Activated naive CD4-positive, alpha-beta T cell treated with anti-CD3 and anti-CD28 coated beads, Interleukin-2, amount 10 ng/mL, durations not matched to agents 7 days and 5 days (primary cell): ENCODE data around the gene AACS.
"Not testable (repeated sequence)": the region's sequence is repeated elsewhere in the genome, so short reads cannot be mapped to it uniquely, and the experiment has no call there.

Experiments used
- CTCF ChIA-PET: fragments of 350-600 bp; sonication (Branson Sonifier 250); formaldehyde crosslinking; loops from one replicate; lab custom pipeline; 2021; ENCODE audit warnings: antibody characterized with exemption; lab: Charles Lee
- DNase-seq: peaks from one replicate; pipeline ENCODE4 v3.0.0-alpha.2; 2020
- H3K27ac Mint-ChIP-seq: one replicate; pipeline ENCODE4 v1.8.0; 2021; ENCODE audit warnings: mild to moderate bottlenecking, moderate library complexity, mixed read lengths
- H3K27me3 Mint-ChIP-seq: one replicate; pipeline ENCODE4 v1.8.0; 2021; ENCODE audit warnings: mild to moderate bottlenecking, mixed read lengths
- H3K36me3 Mint-ChIP-seq: one replicate; pipeline ENCODE4 v1.8.0; 2021; ENCODE audit warnings: mixed read lengths
- H3K4me1 Mint-ChIP-seq: one replicate; pipeline ENCODE4 v1.8.0; 2021; ENCODE audit warnings: mixed read lengths
- H3K4me3 Mint-ChIP-seq: one replicate; pipeline ENCODE4 v1.8.0; 2021; ENCODE audit warnings: mild to moderate bottlenecking, moderate library complexity, mixed read lengths
- H3K9me3 Mint-ChIP-seq: one replicate; pipeline ENCODE4 v1.8.0; 2021; ENCODE audit warnings: mixed read lengths

The AACS gene

DNA sequence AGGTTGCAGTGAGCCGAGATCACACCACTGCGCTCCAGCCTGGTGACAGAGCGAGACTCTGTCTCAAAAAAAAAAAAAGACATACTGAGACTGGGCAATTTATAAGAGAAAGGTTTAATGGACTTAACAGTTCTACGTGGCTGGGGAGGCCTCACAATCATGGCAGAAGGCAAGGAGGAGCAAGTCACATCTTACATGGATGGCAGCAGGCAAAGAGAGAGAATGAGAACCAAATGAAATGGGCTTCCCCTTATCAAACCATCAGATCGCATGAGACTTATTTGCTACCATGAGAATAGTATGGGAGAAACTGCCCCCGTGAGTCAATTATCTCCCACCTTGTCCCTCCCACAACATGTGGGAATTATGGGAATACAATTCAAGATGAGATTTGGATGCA is 47.4 kb downstream of the AACS start:
- H3K9me3 Mint-ChIP-seq, H3K4me3 Mint-ChIP-seq, H3K4me1 Mint-ChIP-seq, H3K27ac Mint-ChIP-seq, DNase-seq, H3K27me3 Mint-ChIP-seq, CTCF ChIA-PET: not testable (repeated sequence)
- H3K36me3 Mint-ChIP-seq, result peaks cover 11% of the 10 kb centered on the region

DNA sequence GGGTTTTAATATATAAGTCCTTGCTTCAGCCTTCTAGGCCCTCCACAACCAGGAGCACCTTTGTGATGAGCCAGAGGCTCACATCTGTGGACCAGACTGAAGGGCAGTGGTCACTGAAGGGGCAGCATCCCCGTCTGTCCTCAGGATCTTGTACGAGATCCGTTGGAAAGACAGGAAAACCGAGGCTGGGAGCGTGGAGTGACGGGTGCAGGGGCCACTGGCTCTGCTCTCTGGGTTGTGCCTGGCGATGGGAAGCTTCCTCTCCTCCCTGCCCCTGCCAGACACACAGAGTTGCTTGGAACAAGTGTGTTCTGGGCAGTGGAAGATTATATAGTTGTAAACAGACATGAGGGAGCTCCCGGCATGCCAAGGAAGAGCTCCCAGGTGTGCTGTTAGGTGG is 48.0 kb downstream of the AACS start:
- H3K4me1 Mint-ChIP-seq, result no peaks in the 10 kb centered on the region
- CTCF ChIA-PET, result no interaction called here
- no peak overlapping the region for H3K4me3 Mint-ChIP-seq
- no peak for DNase-seq
- no peaks in the 10 kb centered on the region for H3K27me3 Mint-ChIP-seq
- H3K36me3 Mint-ChIP-seq, result peaks cover 10% of the 10 kb centered on the region
- H3K27ac Mint-ChIP-seq, result no peak overlapping the region
- H3K9me3 Mint-ChIP-seq, result no peaks in the 10 kb centered on the region

DNA sequence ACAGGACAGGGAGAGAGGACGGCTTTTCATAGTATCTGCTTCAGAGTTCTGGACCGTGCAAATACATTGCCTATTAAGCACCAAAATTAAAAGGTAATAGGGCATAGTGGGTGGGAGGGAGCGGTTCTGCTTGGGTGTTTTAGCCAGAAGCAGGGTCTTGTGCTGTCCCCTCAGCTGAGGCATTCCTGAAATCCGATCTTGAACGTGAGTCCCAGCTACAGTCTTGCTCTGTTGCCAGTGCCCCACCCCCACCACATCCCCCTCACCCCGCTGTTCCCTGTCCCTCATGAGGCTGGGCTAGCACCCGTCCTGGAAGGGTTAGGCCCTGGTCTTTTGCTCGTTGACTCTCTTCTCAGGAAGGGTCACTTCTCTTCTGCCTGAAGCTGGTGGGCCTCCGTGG is 48.6 kb downstream of the AACS start:
- Mint-ChIP-seq H3K27me3 (no peaks in the 10 kb centered on the region), H3K9me3 (no peaks in the 10 kb centered on the region), H3K36me3 (peaks cover 11% of the 10 kb centered on the region), H3K4me1 (no peaks in the 10 kb centered on the region), H3K4me3 (no peak overlapping the region), H3K27ac (no peak overlapping the region)
- DNase-seq, result no peak
- CTCF ChIA-PET, result no interaction called here

DNA sequence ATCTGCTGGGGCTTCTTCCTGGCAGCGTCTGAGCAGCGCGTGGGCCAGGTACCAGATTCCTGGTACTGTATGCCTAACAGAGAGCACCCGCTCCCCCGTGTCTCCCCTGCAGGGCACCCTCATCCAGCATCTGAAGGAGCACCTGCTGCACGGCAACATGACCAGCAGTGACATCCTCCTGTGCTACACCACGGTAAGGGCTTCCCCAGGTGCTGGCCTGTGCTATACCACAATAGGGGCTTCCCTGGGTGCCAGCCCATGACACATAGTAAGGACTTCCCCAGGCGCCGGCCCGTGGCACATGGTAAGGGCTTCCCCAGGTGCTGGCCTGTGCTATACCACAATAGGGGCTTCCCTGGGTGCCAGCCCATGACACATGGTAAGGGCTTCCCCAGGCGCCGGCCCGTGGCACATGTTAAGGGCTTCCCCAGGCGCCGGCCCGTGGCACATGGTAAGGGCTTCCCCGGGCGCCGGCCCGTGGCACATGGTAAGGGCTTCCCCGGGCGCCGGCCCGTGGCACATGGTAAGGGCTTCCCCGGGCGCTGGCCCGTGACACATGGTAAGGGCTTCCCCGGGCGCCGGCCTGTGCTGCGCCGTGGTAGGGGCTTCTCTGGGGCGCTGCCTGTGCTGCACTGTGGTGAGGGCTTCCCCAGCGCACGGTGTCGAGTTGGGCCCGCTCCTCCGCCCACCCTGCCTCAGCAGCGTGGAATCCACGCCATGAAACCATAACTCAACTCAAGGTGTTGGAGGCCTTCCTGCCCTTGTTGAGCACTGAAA is 49.3 kb downstream of the AACS start:
- peaks cover 13% of the 10 kb centered on the region for H3K36me3 Mint-ChIP-seq
- no peak overlapping the region for H3K4me3 Mint-ChIP-seq
- DNase-seq, result no peak
- H3K27me3 Mint-ChIP-seq, result no peaks in the 10 kb centered on the region
- no peaks in the 10 kb centered on the region for H3K9me3 Mint-ChIP-seq
- H3K4me1 Mint-ChIP-seq, result no peaks in the 10 kb centered on the region
- CTCF ChIA-PET, result no interaction called here
- H3K27ac Mint-ChIP-seq, result no peak overlapping the region

DNA sequence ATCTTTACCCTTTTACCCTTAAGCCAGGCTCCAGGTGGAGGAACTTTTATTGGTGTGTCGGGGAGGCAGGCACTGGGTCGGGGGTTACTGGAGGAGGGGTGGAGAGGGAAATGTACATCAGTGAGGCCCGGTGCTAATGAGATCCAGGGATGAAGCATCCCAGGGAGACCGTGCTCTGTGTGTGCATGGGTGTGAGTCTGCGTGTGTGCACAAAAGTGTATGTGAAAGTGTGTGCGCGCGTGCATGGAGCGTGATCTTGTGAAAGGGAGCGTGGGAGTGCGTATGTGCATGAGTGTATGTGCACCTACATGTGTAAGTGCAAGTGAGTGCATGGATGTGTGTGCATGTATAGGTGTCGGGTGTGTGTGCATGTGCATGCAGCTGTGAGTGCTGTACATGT is 55.3 kb downstream of the AACS start:
- Mint-ChIP-seq H3K36me3 (peaks cover 10% of the 10 kb centered on the region), H3K27ac (no peak overlapping the region), H3K4me3 (no peak overlapping the region), H3K27me3 (no peaks in the 10 kb centered on the region), H3K9me3 (no peaks in the 10 kb centered on the region), H3K4me1 (peaks cover 3% of the 10 kb centered on the region)
- DNase-seq, result no peak
- CTCF ChIA-PET, result no interaction called here

DNA sequence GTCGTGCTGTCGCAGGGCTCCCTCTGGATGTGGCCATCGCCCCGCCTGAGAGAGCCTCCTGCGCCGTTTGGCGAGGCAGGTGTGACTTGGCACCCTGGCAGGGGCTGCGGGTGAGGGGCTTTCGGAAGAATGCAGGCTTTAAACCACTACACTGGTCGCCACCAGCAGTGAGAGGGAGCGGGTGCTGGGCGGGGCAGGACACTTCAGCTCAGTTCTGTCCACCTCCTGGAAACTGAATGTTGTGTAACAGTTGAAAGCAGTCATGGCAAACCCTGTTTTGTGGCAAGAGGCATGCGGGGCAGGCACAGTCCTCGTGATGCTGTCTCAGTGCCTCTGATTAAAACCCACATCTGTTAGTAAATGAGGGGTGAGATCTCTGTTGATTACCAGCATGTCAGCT is 55.9 kb downstream of the AACS start:
- DNase-seq, result no peak
- H3K9me3 Mint-ChIP-seq, result no peaks in the 10 kb centered on the region
- H3K27me3 Mint-ChIP-seq, result no peaks in the 10 kb centered on the region
- H3K4me3 Mint-ChIP-seq, result no peak overlapping the region
- no peak overlapping the region for H3K27ac Mint-ChIP-seq
- peaks cover 10% of the 10 kb centered on the region for H3K36me3 Mint-ChIP-seq
- CTCF ChIA-PET, result no interaction called here
- H3K4me1 Mint-ChIP-seq, result peaks cover 3% of the 10 kb centered on the region

DNA sequence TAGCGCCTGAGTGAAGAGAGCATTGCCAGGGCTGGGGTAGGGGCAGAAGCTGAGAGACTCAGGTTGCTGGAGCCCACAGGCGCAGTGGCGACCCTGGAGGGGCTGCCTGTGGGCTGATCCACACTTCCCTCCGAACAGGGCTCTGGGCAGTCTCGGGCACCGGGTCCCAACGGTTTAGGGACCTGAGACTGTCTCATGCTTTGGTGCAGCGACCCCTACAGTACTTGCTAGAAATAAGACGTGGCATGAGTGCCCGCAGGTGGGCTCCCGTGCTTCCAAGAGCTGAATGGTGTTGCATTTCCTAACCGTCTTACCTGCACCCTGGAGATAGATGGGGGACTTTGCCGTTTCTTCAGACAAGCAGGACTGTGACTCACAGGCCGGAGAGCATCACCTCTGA is 57.4 kb downstream of the AACS start:
- no peak for DNase-seq
- H3K27me3 Mint-ChIP-seq, result no peaks in the 10 kb centered on the region
- no peaks in the 10 kb centered on the region for H3K9me3 Mint-ChIP-seq
- no peak overlapping the region for H3K4me3 Mint-ChIP-seq
- H3K27ac Mint-ChIP-seq, result no peak overlapping the region
- CTCF ChIA-PET, result no interaction called here
- peaks cover 10% of the 10 kb centered on the region for H3K36me3 Mint-ChIP-seq
- peaks cover 3% of the 10 kb centered on the region for H3K4me1 Mint-ChIP-seq

DNA sequence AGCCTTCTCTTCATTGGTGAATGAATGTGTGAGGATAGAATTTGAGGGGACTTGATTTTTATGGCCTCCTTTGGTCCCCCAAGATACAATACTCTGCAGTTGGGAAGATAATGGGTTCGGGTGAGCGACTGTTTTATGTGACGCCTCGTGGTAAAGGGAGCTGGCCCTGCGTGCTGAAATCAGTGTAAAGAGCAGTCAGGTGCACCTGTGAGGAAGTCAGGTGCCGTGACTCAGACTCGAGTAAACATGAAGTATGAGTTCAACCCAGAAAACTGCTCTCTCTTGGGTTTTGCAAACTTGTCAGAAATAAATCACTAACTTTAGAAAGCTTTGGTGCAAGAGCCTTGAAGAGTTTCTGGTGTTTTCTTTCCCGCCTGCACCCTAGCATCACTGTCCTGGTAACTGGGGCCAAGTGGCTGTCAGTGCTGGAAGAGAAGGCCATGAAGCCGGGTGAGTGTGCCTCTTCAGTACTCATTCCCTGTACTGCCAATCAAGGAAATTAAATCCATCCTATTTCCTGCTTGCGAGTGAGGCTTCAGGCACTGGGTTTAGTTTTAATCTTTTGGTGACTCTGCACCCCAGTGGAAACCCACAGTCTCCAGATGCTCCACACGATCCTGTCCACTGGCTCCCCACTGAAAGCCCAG is 59.2 kb downstream of the AACS start:
- no peaks in the 10 kb centered on the region for H3K9me3 Mint-ChIP-seq
- CTCF ChIA-PET, result no interaction called here
- DNase-seq, result no peak
- H3K27me3 Mint-ChIP-seq, result no peaks in the 10 kb centered on the region
- H3K4me3 Mint-ChIP-seq, result no peak overlapping the region
- no peak overlapping the region for H3K27ac Mint-ChIP-seq
- H3K4me1 Mint-ChIP-seq, result peaks cover 3% of the 10 kb centered on the region
- H3K36me3 Mint-ChIP-seq, result peaks cover 7% of the 10 kb centered on the region

DNA sequence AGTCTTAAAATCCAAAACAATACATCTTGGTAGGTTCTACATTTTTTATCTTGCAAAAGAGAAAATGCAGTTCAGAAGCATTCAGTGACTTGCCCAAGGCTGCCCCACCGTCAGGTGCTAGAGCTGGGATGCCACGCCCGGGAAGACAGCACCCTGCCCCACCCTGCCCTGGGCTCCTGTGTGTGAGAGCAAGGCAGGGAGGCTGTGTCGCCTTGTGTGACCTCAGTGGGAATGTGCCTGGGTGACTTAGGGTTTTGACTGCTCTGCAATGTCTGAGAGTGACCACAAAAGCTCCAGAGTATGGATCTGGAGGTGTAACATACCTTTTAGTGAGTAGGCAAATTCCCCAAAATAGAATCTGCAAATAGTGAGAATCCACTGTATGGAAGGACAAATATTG is 60.0 kb downstream of the AACS start:
- Mint-ChIP-seq H3K27me3 (no peaks in the 10 kb centered on the region), H3K36me3 (peaks cover 6% of the 10 kb centered on the region), H3K4me3 (no peak overlapping the region), H3K4me1 (peaks cover 3% of the 10 kb centered on the region), H3K9me3 (no peaks in the 10 kb centered on the region), H3K27ac (no peak overlapping the region)
- DNase-seq, result no peak
- CTCF ChIA-PET, result no interaction called here

DNA sequence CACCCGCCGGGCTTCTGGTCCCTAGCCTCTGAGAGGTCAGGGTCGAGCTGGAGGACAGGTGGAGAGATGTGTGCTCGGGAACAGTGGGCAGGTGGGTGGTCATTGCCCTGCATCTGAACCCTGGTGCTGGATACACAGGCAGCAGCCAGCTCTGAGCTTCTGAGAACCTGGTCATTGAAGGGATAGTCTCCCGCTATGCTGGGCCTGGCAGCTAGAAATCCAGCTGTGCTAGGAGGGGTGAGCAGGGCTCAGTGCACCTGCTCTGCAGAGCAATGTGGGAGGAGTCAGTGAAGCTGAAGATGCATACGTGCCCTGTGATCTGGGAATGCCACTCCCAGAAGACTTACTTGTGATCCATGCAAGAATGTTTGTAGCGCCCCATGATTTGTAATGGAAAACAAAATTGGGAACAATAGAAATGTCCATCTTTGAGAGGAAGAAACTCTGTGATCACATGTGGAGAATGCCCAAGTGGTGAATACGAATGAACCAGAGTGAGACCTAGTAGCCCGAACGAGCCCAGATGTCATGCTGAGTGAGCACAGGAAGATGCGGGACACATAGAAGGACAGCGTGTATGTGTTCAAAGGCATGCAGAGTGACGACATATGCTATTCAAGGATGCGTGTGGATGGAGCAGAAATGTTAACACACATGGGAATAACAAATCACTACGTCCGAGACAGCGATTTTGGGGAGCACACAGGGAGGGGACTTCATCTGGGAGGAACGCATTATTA is 63.4 kb downstream of the AACS start:
- Mint-ChIP-seq H3K27me3 (no peaks in the 10 kb centered on the region), H3K27ac (no peak overlapping the region), H3K4me1 (peaks cover 3% of the 10 kb centered on the region), H3K36me3 (peaks cover 6% of the 10 kb centered on the region), H3K9me3 (no peaks in the 10 kb centered on the region), H3K4me3 (no peak overlapping the region)
- DNase-seq, result no peak
- CTCF ChIA-PET, result no interaction called here

DNA sequence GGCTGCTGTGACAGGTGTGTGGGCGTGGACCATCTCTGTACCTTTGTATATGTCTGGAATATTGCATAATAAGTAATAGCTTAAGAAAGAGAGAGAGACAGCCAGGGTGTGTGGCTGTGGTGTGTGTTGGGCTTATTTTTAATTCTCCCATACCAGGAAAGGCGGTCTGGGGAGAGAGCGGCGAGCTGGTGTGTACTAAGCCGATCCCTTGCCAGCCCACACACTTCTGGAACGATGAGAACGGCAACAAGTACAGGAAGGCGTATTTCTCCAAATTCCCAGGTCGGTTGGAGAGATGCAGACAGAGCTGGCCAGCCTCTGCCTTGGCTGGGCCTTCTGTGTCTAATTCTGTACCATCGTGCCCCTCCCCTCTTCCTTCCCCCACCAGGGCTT is 63.9 kb downstream of the AACS start:
- H3K36me3 Mint-ChIP-seq, result peaks cover 6% of the 10 kb centered on the region
- H3K4me3 Mint-ChIP-seq, result no peak overlapping the region
- no peak overlapping the region for H3K27ac Mint-ChIP-seq
- H3K4me1 Mint-ChIP-seq, result peaks cover 3% of the 10 kb centered on the region
- no peak for DNase-seq
- no peaks in the 10 kb centered on the region for H3K9me3 Mint-ChIP-seq
- no peaks in the 10 kb centered on the region for H3K27me3 Mint-ChIP-seq
- CTCF ChIA-PET, result no interaction called here

DNA sequence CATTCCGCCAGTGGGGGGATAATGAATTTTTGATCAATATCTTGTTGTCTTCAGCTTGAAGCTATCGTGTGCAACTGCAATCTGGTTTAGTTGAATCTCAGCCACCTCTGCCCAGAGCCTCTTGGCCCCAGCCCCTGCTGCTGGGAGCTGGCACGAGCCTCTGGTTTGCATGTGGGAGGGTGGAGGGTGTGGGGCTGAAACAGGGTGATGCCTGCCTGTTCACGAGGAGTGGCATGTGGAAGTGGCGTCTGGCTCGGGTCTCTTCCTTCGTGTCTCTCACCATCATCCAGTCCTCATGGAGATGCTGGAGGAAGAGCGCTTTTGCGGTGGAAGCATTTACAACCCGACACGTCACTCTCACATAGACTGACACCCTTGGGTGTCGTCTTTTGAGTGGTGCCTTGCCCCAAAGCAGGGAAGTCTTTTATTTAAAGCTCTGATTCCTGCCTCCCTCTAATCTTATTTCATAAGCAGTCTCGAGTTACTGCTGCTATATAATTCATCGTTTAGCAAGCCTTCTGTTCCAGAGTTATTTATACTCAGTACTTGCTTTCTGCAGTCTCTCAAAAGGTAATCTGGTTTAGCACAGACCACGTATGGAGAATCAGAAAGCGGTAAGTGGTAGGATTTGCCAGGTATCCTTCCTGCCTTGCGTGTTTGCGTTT is 64.5 kb downstream of the AACS start:
- no peaks in the 10 kb centered on the region for H3K27me3 Mint-ChIP-seq
- H3K9me3 Mint-ChIP-seq, result no peaks in the 10 kb centered on the region
- peaks cover 5% of the 10 kb centered on the region for H3K36me3 Mint-ChIP-seq
- DNase-seq, result no peak
- H3K4me1 Mint-ChIP-seq, result peaks cover 3% of the 10 kb centered on the region
- no peak overlapping the region for H3K4me3 Mint-ChIP-seq
- no peak overlapping the region for H3K27ac Mint-ChIP-seq
- CTCF ChIA-PET, result no interaction called here

DNA sequence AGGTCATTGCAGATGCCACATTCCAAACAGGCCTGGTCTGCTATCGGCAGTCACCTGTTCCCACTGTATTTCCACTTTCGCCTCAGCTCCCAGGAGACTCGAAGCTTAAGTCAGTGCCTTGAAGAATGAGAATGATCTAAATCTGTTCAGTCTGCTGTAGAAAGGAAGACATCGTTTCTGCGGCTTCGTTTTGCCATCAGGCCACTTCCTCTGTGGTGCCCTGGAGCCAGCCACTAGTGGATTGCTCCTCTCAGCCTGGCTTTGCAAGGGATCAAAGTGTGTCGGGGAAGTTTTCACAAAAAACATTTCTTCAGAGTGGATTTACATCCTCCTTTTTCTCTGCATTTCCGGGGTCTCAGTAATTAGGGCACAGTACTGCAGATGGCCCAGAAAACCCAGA is 66.7 kb downstream of the AACS start:
- H3K4me1 Mint-ChIP-seq, result no peaks in the 10 kb centered on the region
- H3K27ac Mint-ChIP-seq, result no peak overlapping the region
- H3K36me3 Mint-ChIP-seq, result peaks cover 2% of the 10 kb centered on the region
- DNase-seq, result no peak
- no peak overlapping the region for H3K4me3 Mint-ChIP-seq
- no peaks in the 10 kb centered on the region for H3K9me3 Mint-ChIP-seq
- H3K27me3 Mint-ChIP-seq, result no peaks in the 10 kb centered on the region
- CTCF ChIA-PET, result no interaction called here

DNA sequence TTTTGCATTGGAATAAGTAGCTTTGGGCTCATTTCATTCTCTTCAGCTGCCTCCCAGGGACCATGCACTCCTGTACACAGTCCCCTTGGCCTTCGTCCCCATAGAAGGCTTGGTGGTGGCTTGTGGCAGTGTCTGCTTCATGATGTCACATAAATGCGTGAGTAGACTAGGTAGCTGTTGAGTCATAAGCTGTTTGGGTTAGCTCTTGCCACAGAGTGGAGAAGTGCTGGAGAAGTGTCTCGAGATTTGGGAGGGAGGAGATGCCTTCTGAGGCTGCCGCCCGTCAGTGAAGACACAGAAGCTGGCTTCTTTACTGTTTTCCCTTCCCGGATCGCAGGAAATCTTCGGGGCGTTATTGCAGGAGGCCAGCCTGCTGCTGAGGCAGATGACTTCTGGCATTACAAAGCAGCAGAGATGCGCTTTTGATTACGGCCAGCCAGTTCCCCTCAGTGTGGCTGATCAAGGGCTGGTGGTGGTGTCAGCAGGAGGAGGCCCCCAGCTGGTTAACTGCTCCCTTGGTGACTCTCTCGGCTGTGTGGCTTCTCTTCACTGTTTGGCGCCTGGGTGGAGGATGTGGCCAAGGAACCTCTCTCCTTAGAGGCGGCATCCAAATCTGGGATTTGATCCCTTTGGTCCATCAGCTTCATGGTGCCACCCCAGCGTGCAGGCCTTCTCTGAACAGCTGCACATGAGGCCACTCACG is 67.6 kb downstream of the AACS start:
- Mint-ChIP-seq H3K9me3 (no peaks in the 10 kb centered on the region), H3K27me3 (no peaks in the 10 kb centered on the region), H3K36me3 (peaks cover 2% of the 10 kb centered on the region), H3K27ac (no peak overlapping the region), H3K4me3 (no peak overlapping the region), H3K4me1 (no peaks in the 10 kb centered on the region)
- no peak for DNase-seq
- CTCF ChIA-PET, result no interaction called here
